GM12878 (cell line): ENCODE measurements around the gene PCDHGA10. TPM values are rescaled to one million over a fixed set of nuclear protein-coding genes. Genes with fewer than 3 reads are reported as not detected.

Experiments used
- ATAC-seq: fragments of 200-7000 bp; cut with Tn5 transposase; 3 replicates; pipeline ENCODE4 v1.9.1; 2020; ENCODE audit warnings: mild to moderate bottlenecking, moderate library complexity
- BruUV-seq: library from RNA; stranded (reverse); fragments of 400-500 nt; replicated peaks from 2 replicates; lab custom pipeline; 2021; lab: Mats Ljungman, UMichigan
- CTCF ChIA-PET: fragments of 300-600 bp; sonication (Branson Sonifier 250); formaldehyde crosslinking; extraction: SDS; loops from one replicate; lab custom pipeline; 2021; ENCODE audit warnings: inconsistent platforms; lab: Yijun Ruan, JAX
- POLR2A ChIA-PET: fragments of 350-600 bp; formaldehyde crosslinking; extraction: SDS; loops from one replicate; lab custom pipeline; 2021; ENCODE audit warnings: inconsistent platforms; lab: Charles Lee
- RAD21 ChIA-PET: fragments of 300-600 bp; sonication (Branson Sonifier 250); formaldehyde crosslinking; loops from one replicate; lab custom pipeline; 2023; ENCODE audit warnings: antibody characterized with exemption; ENCODE audit not compliant: unreplicated experiment; lab: Charles Lee
- SMC1A ChIA-PET: fragments of 300-600 bp; sonication (Branson Sonifier 250); formaldehyde crosslinking; loops from one replicate; lab custom pipeline; 2023; ENCODE audit not compliant: unreplicated experiment, uncharacterized antibody; lab: Charles Lee
- DNase-seq: peaks from one replicate; pipeline ENCODE4 v3.0.0-alpha.2; 2011; ENCODE audit warnings: low read depth, low spot score
- FAIRE-seq: peaks from 3 replicates; lab custom pipeline; 2011; peaks lifted over from hg19 to GRCh38; lab: Jason Lieb, UNC
- H2AFZ ChIP-seq: 2 replicates; pipeline ENCODE4 v1.6.0; 2011; ENCODE audit warnings: low read depth, low read length, control low read depth; ENCODE audit not compliant: control insufficient read depth
- H3K27ac ChIP-seq: 2 replicates; pipeline ENCODE4 v1.5.1; 2011; ENCODE audit warnings: control low read depth; ENCODE audit not compliant: control insufficient read depth, insufficient read depth
- H3K27me3 ChIP-seq, 2 experiments: replicated peaks in 1 of 2; 2 replicates each; pipeline versions ENCODE4 v1.6.0 to v1.6.1; 2011; ENCODE audit warnings: low read length in 1 of 2; ENCODE audit not compliant: control insufficient read depth in 2 of 2, insufficient read depth in 2 of 2
- H3K36me3 ChIP-seq, 2 experiments: 2 replicates each; pipeline ENCODE4 v1.5.1; 2011; ENCODE audit warnings: low read length in 1 of 2; ENCODE audit not compliant: control insufficient read depth in 2 of 2, insufficient read depth in 2 of 2
- H3K4me1 ChIP-seq: 2 replicates; pipeline ENCODE4 v1.6.1; 2011; ENCODE audit warnings: mild to moderate bottlenecking, low read length, moderate library complexity, mixed read lengths; ENCODE audit not compliant: control insufficient read depth, insufficient read depth
- H3K4me2 ChIP-seq: 2 replicates; pipeline ENCODE4 v1.6.0; 2011; ENCODE audit warnings: control low read depth; ENCODE audit not compliant: control insufficient read depth, insufficient read depth
- H3K4me3 ChIP-seq: fragments of 200-600 bp; sonication (generic); 2 replicates; pipeline ENCODE4 v1.5.1; 2016
- H3K79me2 ChIP-seq: 2 replicates; pipeline ENCODE4 v1.6.0; 2011; ENCODE audit warnings: low read length; ENCODE audit not compliant: control insufficient read depth, insufficient read depth
- H3K9ac ChIP-seq: 2 replicates; pipeline ENCODE4 v1.8.0; 2011; ENCODE audit warnings: low read length, control low read depth, mixed read lengths; ENCODE audit not compliant: control insufficient read depth, insufficient read depth
- H3K9me3 ChIP-seq: replicated peaks from 3 replicates; pipeline ENCODE4 v1.5.1; 2011; ENCODE audit warnings: mild to moderate bottlenecking, low read length; ENCODE audit not compliant: control insufficient read depth, insufficient read depth
- H4K20me1 ChIP-seq: 2 replicates; pipeline ENCODE4 v1.6.0; 2011; ENCODE audit not compliant: control insufficient read depth, insufficient read depth
- ATF2 ChIP-seq: IDR thresholded peaks from 2 replicates; pipeline ENCODE4 v1.6.1; 2012; ENCODE audit warnings: low read length, inconsistent platforms
- BACH1 ChIP-seq: fragments of 450-650 bp; IDR thresholded peaks from 2 replicates; pipeline ENCODE4 v1.6.1; 2017; ENCODE audit warnings: mild to moderate bottlenecking, borderline replicate concordance
- BHLHE40 ChIP-seq, 2 experiments: fragments of 450-650 bp in 1 of 2; IDR thresholded peaks; 2 replicates each; pipeline ENCODE4 v1.6.1; 2011 to 2017; ENCODE audit warnings: low read depth in 2 of 2, borderline replicate concordance in 1 of 2, improper control_type of control experiment in 1 of 2, low read length in 1 of 2, mild to moderate bottlenecking in 1 of 2
- CBX3 ChIP-seq: fragments of 200-600 bp; sonication (generic); IDR thresholded peaks from 2 replicates; pipeline ENCODE4 v1.6.1; 2016; ENCODE audit warnings: low read depth, borderline replicate concordance
- CHD1 ChIP-seq: IDR thresholded peaks from 2 replicates; pipeline ENCODE4 v1.6.1; 2012; ENCODE audit warnings: low read depth, low read length, improper control_type of control experiment
- DPF2 ChIP-seq: fragments of 450-650 bp; IDR thresholded peaks from 2 replicates; pipeline ENCODE4 v1.6.1; 2017; ENCODE audit warnings: mild to moderate bottlenecking
- MEF2B ChIP-seq: fragments of 450-650 bp; IDR thresholded peaks from 2 replicates; pipeline ENCODE4 v1.6.1; 2018; ENCODE audit warnings: mild to moderate bottlenecking, moderate library complexity; ENCODE audit not compliant: partially characterized antibody, poor library complexity, severe bottlenecking
- PAX5 ChIP-seq: IDR thresholded peaks from 2 replicates; pipeline ENCODE4 v1.6.1; 2011; ENCODE audit warnings: low read depth, low read length, borderline replicate concordance
- RCOR1 ChIP-seq: conservative IDR thresholded peaks from 2 replicates; pipeline ENCODE4 v1.6.1; 2012; ENCODE audit warnings: low read depth, low read length, improper control_type of control experiment
- SMAD5 ChIP-seq: IDR thresholded peaks from 2 replicates; pipeline ENCODE4 v1.6.1; 2016; ENCODE audit warnings: antibody characterized with exemption, low read depth
- TCF7 ChIP-seq: IDR thresholded peaks from 2 replicates; pipeline ENCODE4 v1.6.1; 2014; ENCODE audit warnings: antibody characterized with exemption, borderline replicate concordance
- ZNF622 ChIP-seq: fragments of 450-650 bp; IDR thresholded peaks from 2 replicates; pipeline ENCODE4 v1.6.1; 2017; ENCODE audit warnings: mild to moderate bottlenecking, inconsistent platforms
- WGBS: methylation state at CpG from one replicate; pipeline ENCODE4 v1.1.6; 2016; ENCODE audit warnings: low lambda C conversion rate; ENCODE audit not compliant: insufficient replicate concordance, insufficient coverage; ENCODE audit errors: missing lambda C conversion rate; 5-methylcytosine and 5-hydroxymethylcytosine counted together
- in situ Hi-C: fragments of 300-500 bp; cut with MboI; formaldehyde crosslinking; loops from 9 replicates; pipeline ENCODE4 v1.14.3; 2018; ENCODE audit warnings: mixed read lengths
- intact Hi-C: fragments of 100-400 bp; cut with micrococcal nuclease; formaldehyde crosslinking; loops from one replicate; pipeline ENCODE4 v1.14.2; 2022; ENCODE audit not compliant: unreplicated experiment
- polyA plus RNA-seq, 11 experiments: library from polyadenylated mRNA; depleted of rRNA in 4 of 11; unstranded in 6 of 11; stranded (reverse) in 5 of 11; fragments of >200 nt; fragmentation: Nextera tagmentation in 4 of 11; fragmentation: Illumina TruSeq in 1 of 11; extraction: Ambion mirVana in 4 of 11; extraction: Trizol in 1 of 11; gene quantifications; 1 replicate in 1 of 11; 2 replicates in 10 of 11; pipeline versions ENCODE4 v1.2.1 to v1.2.3, GENCODE V29; 2011 to 2016; ENCODE audit warnings: inconsistent platforms in 2 of 11, missing spikeins in 2 of 11, low read depth in 1 of 11
- total RNA-seq, 4 experiments: library from RNA; depleted of rRNA in 3 of 4; stranded (reverse); fragments of >200 nt in 3 of 4; fragmentation: Illumina TruSeq in 1 of 4; extraction: Trizol in 1 of 4; gene quantifications; 2 replicates each; pipeline versions ENCODE4 v1.2.1 to v1.2.3, GENCODE V29; 2013 to 2021
- TF ChIP-seq, protein P1 (sequence below): IDR thresholded peaks from 2 replicates; pipeline ENCODE4 v1.6.1; 2012; ENCODE audit warnings: low read depth, low read length, improper control_type of control experiment
- TF ChIP-seq, protein P2 (sequence below): IDR thresholded peaks from 2 replicates; pipeline ENCODE4 v1.6.1; 2012; ENCODE audit warnings: mild to moderate bottlenecking, low read depth, low read length

PCDHGA10 gene
- total and polyA plus RNA-seq, 10 of the 15 experiments (the other 5 are each of a cell fraction or from before 2014, with no cell fraction given): 0.39 to 2.2 (median 1.1) TPM

DNA sequence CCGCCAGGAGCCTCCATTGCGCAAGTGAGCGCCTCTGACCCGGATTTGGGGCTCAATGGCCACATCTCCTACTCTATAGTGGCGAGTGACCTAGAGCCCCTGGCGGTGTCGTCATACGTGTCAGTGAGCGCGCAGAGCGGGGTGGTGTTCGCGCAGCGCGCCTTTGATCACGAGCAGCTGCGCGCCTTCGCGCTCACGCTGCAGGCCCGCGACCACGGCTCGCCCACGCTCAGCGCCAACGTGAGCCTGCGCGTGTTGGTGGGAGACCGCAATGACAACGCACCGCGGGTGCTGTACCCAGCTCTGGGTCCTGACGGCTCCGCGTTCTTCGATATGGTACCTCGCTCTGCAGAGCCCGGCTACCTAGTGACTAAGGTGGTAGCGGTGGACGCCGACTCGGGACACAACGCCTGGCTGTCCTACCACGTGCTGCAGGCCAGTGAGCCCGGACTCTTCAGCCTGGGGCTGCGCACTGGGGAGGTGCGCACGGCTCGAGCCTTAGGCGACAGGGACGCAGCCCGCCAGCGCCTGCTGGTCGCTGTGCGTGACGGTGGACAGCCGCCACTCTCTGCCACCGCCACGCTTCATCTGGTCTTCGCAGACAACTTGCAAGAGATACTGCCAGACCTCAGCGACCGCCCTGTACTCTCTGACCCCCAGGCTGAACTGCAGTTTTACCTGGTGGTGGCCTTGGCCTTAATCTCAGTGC, 3.0 kb upstream of the PCDHGA10 start:
- Histone ChIP-seq H3K4me1 (no peaks in the 10 kb centered on the region; the same call in 1 of the 2 replicates), H3K9ac (no peak overlapping the region), H3K79me2 (no peaks in the 10 kb centered on the region), H4K20me1 (no peaks in the 10 kb centered on the region), H3K9me3 (peaks cover 13% of the 10 kb centered on the region; the same call in 2 of the 3 replicates), H3K27ac (no peak overlapping the region), H2AFZ (no peak overlapping the region), H3K4me3 (no peak overlapping the region), H3K27me3 (peaks cover 0 to 1% of the 10 kb centered on the region in 2 experiments; a peak in 1 of 4 replicates), H3K4me2 (no peak overlapping the region), H3K36me3 (no peaks in the 10 kb centered on the region)
- SMC1A ChIA-PET: no interaction called here
- TF ChIP-seq BHLHE40 (IDR thresholded peaks at IDR 0.05; ENCODE audit: borderline replicate concordance in 1 of 2, low read depth in 2 of 2, low read length in 1 of 2) (no peak), MEF2B (no peak), PAX5 (no peak), TCF7 (no peak), CHD1 (no peak), DPF2 (no peak), RCOR1 (no peak), CBX3 (no peak), SMAD5 (no peak), ZNF622 (no peak), BACH1 (no peak), ATF2 (no peak)
- TF ChIP-seq, protein P1, sequence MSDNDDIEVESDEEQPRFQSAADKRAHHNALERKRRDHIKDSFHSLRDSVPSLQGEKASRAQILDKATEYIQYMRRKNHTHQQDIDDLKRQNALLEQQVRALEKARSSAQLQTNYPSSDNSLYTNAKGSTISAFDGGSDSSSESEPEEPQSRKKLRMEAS: no peak
- TF ChIP-seq, protein P2, sequence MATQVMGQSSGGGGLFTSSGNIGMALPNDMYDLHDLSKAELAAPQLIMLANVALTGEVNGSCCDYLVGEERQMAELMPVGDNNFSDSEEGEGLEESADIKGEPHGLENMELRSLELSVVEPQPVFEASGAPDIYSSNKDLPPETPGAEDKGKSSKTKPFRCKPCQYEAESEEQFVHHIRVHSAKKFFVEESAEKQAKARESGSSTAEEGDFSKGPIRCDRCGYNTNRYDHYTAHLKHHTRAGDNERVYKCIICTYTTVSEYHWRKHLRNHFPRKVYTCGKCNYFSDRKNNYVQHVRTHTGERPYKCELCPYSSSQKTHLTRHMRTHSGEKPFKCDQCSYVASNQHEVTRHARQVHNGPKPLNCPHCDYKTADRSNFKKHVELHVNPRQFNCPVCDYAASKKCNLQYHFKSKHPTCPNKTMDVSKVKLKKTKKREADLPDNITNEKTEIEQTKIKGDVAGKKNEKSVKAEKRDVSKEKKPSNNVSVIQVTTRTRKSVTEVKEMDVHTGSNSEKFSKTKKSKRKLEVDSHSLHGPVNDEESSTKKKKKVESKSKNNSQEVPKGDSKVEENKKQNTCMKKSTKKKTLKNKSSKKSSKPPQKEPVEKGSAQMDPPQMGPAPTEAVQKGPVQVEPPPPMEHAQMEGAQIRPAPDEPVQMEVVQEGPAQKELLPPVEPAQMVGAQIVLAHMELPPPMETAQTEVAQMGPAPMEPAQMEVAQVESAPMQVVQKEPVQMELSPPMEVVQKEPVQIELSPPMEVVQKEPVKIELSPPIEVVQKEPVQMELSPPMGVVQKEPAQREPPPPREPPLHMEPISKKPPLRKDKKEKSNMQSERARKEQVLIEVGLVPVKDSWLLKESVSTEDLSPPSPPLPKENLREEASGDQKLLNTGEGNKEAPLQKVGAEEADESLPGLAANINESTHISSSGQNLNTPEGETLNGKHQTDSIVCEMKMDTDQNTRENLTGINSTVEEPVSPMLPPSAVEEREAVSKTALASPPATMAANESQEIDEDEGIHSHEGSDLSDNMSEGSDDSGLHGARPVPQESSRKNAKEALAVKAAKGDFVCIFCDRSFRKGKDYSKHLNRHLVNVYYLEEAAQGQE: no peak
- RAD21 ChIA-PET: interaction anchor here (1.1 kb wide), 1 partner anchor 154 kb away, joined by 3 read pairs; no protein-coding TSS in a partner anchor
- 88% methylated on average over 63 of the region's 64 CpGs for WGBS
- FAIRE-seq (no peak), ATAC-seq (no peak), DNase-seq (no peak)
- intact Hi-C loops: no loop called here
- CTCF ChIA-PET: interaction anchor here (0.7 to 1.0 kb wide), 4 partner anchors 11 to 394 kb away, joined by 3 to 4 read pairs (median 4); partner anchors contain the start of gene PCDHGA11
- BruUV-seq: no TSS peak
- in situ Hi-C loops: no loop called here
- POLR2A ChIA-PET: interaction anchor here (0.7 kb wide), 1 partner anchor 1085 kb away, joined by 8 read pairs; no protein-coding TSS in a partner anchor
